Measurements from ENCODE around the gene TCF12. TPM values are rescaled to one million over a fixed set of nuclear protein-coding genes. Genes with fewer than 3 reads are reported as not detected.

The TCF12 gene
- total RNA-seq, 1 experiment from 2014 or later = 76.7 TPM

DNA sequence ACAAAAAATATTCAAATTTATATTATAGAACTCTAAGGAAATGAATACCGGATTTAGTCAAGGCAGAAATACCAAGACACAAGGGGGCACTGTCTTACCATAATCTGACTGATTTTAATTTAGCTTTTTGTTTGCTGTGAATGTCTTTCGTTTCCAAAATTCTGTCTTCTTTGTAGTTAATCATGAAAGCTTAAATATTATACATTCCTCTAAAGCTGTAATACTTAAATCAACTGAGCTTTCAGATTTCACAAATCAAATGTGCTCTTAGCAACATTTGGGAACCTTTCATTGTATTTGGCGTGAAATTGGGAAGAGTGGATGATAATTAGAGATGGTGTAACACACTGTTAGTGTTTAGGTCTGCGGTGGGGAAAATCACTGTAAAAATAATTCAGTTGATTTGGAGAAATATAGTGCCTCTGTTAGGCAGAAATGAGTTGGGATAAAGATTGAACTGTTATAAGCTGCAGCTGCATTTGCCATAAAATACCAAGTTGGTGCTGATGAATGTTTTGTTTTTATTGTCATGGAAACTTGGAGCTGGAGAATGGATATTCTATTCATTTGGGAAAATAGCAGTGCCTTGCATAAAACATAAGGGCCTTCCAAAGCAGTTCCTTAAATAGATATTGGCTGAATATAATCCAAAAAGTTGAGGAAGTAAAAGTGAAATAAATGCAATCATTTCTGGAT lies 228.2 kb downstream of the TCF12 start:
- no peak overlapping the region for H3K9ac ChIP-seq (ENCODE audit: extremely low read depth, insufficient read length, low read length)
- no peak overlapping the region for H3K4ac ChIP-seq (ENCODE audit: low read depth, low read length)
- no peak overlapping the region for H3K56ac ChIP-seq (ENCODE audit: insufficient read length, low read depth, low read length)
- no peak overlapping the region for H3K14ac ChIP-seq (ENCODE audit: insufficient read depth, low read length)
- H3K4me1 ChIP-seq (ENCODE audit: insufficient read depth, low read length) = peaks cover 2% of the 10 kb centered on the region; the same call in 1 of the 2 replicates
- peaks cover 13 to 19% (median 14%) of the 10 kb centered on the region in 3 experiments for H3K36me3 Mint-ChIP-seq (ENCODE audit: insufficient read depth in 1 of 3, low read depth in 3 of 3)
- H2BK120ac ChIP-seq (ENCODE audit: low read depth, low read length, poor library complexity, severe bottlenecking) = no peak overlapping the region
- TF ChIP-seq, protein P1, sequence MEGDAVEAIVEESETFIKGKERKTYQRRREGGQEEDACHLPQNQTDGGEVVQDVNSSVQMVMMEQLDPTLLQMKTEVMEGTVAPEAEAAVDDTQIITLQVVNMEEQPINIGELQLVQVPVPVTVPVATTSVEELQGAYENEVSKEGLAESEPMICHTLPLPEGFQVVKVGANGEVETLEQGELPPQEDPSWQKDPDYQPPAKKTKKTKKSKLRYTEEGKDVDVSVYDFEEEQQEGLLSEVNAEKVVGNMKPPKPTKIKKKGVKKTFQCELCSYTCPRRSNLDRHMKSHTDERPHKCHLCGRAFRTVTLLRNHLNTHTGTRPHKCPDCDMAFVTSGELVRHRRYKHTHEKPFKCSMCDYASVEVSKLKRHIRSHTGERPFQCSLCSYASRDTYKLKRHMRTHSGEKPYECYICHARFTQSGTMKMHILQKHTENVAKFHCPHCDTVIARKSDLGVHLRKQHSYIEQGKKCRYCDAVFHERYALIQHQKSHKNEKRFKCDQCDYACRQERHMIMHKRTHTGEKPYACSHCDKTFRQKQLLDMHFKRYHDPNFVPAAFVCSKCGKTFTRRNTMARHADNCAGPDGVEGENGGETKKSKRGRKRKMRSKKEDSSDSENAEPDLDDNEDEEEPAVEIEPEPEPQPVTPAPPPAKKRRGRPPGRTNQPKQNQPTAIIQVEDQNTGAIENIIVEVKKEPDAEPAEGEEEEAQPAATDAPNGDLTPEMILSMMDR (conservative IDR thresholded peaks at IDR 0.05) = peak; percentile 89
- no peak overlapping the region for H3K4me2 ChIP-seq (ENCODE audit: insufficient read depth, insufficient read length, low read length)
- no peak overlapping the region for H2AFZ ChIP-seq (ENCODE audit: low read length)
- peaks cover under 1% of the 10 kb centered on the region for H3K9me3 ChIP-seq (ENCODE audit: control insufficient read depth, low read depth, low read length)
- H3K79me2 ChIP-seq (ENCODE audit: insufficient read depth, low read length) = no peaks in the 10 kb centered on the region
- H3K18ac ChIP-seq (ENCODE audit: insufficient read length, low read depth, low read length) = no peak overlapping the region
- no peaks in the 10 kb centered on the region for H3K23me2 ChIP-seq (ENCODE audit: insufficient read length, low read depth, low read length, poor library complexity, severe bottlenecking)
- H2BK15ac ChIP-seq (ENCODE audit: low read depth, low read length) = no peak overlapping the region
- H3K9me3 Mint-ChIP-seq = peaks cover 9 to 10% of the 10 kb centered on the region in 2 experiments; a peak in 3 of 5 replicates
- WGBS (ENCODE audit: extremely low coverage, insufficient read length, low lambda C conversion rate) = 100% methylated on average over 2 of the region's 4 CpGs
- H3K4me1 Mint-ChIP-seq = peaks cover 15 to 20% of the 10 kb centered on the region in 2 experiments
- H3K4me3 Mint-ChIP-seq = peak overlapping the region in 1 of 2 experiments; percentile 8; a peak in 2 of 5 replicates
- H3K27ac Mint-ChIP-seq = peak overlapping the region; percentile 59 to 95 (median 84); a peak in 6 of 7 replicates
- H3K27me3 ChIP-seq (ENCODE audit: insufficient read depth, low read length) = no peaks in the 10 kb centered on the region
- no peak overlapping the region for H2BK12ac ChIP-seq (ENCODE audit: insufficient read length, low read depth, low read length)
- H2AK5ac ChIP-seq (ENCODE audit: insufficient read length, low read length) = no peak overlapping the region
- H2BK5ac ChIP-seq (ENCODE audit: insufficient read length, low read length) = no peak overlapping the region
- no peak for DNase-seq
- H4K5ac ChIP-seq (ENCODE audit: insufficient read length, low read depth, low read length) = no peak overlapping the region
- no peak overlapping the region for H3K23ac ChIP-seq (ENCODE audit: insufficient read length, low read depth, low read length)
- peaks cover 2% of the 10 kb centered on the region for H3K79me1 ChIP-seq (ENCODE audit: insufficient read depth, low read depth, low read length, poor library complexity, severe bottlenecking)
- no peak overlapping the region for H3K27ac ChIP-seq (ENCODE audit: insufficient read length, low read depth, low read length)
- no peak overlapping the region for H3T11ph ChIP-seq (ENCODE audit: low read length)
- no peak overlapping the region for H4K8ac ChIP-seq (replicated peaks; ENCODE audit: insufficient read length, low read depth, low read length)
- H4K91ac ChIP-seq (ENCODE audit: insufficient read length, low read depth, low read length) = no peak overlapping the region
- H4K20me1 ChIP-seq (ENCODE audit: control insufficient read depth, insufficient read depth, insufficient read length) = no peaks in the 10 kb centered on the region
- no peaks in the 10 kb centered on the region; the same call in 1 of the 2 replicates for H3K27me3 Mint-ChIP-seq (ENCODE audit: low read depth)
- H2BK20ac ChIP-seq (ENCODE audit: low read depth, low read length, poor library complexity, severe bottlenecking) = no peak overlapping the region

Measured in H9 (cell line).